HG02678 (cell line): ENCODE measurements around the gene BNC1.

Experiments used
- ATAC-seq: cut with Tn5 transposase; IDR thresholded peaks from one replicate; pipeline ENCODE4 v1.9.1; 2021; ENCODE audit warnings: mild to moderate bottlenecking, moderate library complexity; ENCODE audit not compliant: unreplicated experiment

BNC1 gene, protein sequence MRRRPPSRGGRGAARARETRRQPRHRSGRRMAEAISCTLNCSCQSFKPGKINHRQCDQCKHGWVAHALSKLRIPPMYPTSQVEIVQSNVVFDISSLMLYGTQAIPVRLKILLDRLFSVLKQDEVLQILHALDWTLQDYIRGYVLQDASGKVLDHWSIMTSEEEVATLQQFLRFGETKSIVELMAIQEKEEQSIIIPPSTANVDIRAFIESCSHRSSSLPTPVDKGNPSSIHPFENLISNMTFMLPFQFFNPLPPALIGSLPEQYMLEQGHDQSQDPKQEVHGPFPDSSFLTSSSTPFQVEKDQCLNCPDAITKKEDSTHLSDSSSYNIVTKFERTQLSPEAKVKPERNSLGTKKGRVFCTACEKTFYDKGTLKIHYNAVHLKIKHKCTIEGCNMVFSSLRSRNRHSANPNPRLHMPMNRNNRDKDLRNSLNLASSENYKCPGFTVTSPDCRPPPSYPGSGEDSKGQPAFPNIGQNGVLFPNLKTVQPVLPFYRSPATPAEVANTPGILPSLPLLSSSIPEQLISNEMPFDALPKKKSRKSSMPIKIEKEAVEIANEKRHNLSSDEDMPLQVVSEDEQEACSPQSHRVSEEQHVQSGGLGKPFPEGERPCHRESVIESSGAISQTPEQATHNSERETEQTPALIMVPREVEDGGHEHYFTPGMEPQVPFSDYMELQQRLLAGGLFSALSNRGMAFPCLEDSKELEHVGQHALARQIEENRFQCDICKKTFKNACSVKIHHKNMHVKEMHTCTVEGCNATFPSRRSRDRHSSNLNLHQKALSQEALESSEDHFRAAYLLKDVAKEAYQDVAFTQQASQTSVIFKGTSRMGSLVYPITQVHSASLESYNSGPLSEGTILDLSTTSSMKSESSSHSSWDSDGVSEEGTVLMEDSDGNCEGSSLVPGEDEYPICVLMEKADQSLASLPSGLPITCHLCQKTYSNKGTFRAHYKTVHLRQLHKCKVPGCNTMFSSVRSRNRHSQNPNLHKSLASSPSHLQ

DNA sequence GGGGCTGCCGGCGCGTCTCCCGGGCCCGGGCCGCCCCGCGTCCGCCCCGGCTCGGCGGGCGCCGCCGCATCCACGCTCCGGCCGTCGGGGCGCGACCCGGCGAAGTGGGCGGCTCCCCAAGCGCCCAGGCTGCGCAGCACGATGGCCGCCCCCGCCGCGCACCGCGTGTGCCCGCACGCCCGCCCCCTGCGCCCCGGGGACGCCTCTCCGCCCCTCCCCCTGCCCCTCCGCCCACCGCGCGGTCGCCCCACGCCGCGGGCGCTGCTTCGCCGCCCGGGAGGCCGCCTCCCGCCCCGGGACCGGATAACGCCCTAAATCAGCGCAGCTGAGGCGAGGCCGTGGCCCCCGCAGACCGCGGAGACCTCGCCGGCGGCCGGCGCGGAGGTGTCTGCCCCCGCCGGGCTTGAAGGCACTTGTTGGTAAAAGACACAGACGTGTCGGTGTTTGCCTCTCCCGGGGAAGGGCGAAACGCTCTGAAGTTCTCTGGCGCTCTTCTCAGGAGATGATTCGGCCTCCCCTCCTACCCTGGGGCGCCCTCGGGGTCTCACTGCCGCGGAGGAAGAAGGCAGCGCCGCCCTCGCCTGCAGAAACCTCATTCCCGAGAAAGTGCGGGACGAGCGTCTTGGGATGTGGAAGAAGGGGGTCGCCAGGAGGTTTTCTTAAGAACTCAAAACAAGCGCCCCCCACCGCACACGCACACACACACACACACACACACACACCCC lies at the start of gene BNC1:
BNC1 (minus strand) TSS at position 106 of the 725 bp plus-strand sequence; CDS start at position 70, 36 bp downstream.
- ATAC-seq: no peak

DNA sequence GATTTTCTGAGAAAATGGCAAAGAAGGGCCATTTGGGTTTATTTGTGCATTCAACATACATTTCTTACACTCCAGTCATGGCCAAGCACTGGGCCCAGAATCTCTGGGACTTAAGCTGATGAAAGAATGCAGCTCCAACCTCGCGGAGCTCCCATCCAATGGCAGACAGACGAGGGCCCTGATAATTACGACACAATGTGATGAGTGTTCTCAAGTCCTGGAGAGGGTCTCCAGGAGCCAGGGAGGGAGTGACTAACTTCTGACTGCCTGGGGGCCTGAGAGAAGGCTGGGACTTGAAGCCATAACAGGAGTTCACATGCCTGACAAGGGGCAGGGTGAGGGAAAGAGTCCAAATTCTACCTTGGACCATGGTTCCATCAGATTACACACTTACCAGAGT lies 42.6 kb upstream of the BNC1 start:
- ATAC-seq: no peak

DNA sequence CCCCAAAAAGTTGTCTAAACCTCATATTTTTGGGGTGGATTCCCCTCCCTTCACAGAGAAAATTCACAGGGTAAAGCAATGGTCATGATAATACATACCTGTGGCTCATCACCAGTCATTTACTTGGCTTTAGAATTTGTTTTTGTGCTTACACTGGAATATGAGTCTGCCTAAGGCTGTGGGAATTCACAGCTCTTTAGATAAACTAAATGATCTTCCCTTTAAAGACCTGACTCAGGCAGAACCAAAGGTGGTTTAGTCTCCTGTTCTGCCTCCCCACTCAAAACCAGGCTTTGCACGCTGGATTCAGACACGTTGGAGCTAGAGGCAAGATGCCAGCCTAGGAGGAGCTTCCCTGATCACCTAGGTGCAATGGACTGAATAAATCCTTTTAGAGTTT lies 40.3 kb upstream of the BNC1 start:
- ATAC-seq: no peak

DNA sequence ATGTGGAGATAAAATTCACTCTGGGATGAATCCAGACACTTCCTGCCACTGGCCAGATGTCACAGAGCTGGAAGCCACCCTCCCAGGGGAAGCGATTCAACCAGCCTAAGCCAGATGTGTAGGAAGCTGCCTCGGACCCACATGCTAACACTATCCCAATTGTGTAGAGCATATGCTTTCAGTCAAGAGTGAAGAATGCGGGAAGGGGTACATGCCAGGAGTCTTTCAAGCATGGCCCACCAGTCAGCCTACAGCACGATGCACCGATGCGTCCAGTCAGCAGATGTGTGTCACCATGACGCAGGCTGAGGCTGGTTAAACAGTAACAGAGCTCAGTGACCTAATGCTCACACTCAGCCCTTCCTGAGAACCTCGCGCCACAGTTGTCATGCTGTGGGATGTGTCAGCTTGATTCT lies 38.8 kb upstream of the BNC1 start:
- no peak for ATAC-seq

DNA sequence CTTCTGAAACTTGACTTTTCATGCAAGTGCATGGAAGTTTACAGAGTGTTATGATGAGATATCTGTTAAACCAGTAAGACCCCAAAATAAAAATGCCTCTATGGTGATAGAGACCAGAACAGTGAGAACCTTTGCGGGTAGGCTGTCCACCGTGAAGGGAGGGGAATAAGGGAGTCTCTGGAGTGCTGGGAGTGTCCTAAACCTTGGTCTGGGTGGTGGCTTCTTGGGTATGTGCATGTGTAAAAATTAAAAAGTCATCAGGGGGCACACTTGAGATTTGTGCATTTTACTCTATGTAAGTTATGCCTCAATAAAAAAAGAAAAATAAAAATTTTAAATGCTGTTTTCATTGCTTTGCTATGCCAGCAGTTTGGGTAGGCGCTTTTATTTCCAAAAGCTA lies 38.2 kb upstream of the BNC1 start:
- no peak for ATAC-seq

DNA sequence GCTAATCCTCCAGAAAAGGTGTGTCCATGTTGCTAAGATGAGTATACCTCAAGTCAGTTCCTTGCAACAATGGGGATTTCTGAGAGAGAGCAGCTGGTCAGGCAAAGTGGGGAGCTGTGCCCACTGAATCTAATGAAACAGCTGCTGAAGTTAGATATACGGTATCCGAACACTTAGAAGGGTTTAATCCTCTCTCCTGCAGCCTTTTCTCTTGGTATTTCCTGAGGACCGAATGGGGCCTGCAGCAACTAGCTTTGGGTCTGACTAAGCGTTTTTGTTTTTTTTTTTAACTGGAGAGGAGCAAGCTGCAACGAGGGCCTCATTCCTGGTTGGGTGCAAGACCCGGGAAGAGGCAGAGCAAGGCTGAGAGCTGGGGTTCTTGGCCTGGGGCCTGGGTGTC lies 37.6 kb upstream of the BNC1 start:
- ATAC-seq: no peak

DNA sequence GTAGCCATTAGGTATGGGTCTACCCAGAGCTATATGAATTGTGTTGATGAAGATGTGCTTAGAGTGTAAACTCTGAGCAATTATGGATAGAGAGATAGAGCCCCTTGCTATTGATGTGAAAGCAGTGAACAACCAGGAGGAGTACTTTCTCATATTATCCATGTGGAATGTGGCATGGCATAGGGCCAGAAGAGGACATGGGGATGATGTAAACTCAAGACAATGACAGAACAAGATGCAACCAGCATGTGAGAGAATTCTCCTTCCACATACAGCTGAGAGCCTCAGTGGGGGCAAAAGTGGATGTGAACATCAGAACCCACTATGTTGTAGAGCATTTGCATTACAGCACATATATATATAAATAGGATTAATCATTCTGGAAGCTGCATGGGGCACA lies 36.4 kb upstream of the BNC1 start:
- ATAC-seq: no peak

DNA sequence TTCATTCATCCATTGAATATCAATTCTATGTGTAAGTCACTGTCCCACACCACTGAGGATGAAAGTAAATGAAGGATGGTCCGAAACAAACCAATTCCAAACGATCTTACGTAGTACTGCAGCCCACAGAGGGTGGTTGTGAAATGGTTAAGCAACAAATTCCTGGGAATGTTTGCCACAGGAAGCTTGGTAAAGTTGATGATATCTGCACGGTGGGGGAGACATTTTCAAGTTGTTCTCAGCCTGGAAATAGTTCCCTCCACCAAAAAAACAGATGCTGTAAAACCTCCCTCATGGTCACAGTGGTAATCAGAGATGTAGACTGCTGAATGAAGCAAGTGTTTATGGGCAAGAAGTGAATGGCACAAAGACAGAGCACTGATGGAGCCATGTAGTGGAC lies 35.9 kb upstream of the BNC1 start:
- ATAC-seq: no peak

DNA sequence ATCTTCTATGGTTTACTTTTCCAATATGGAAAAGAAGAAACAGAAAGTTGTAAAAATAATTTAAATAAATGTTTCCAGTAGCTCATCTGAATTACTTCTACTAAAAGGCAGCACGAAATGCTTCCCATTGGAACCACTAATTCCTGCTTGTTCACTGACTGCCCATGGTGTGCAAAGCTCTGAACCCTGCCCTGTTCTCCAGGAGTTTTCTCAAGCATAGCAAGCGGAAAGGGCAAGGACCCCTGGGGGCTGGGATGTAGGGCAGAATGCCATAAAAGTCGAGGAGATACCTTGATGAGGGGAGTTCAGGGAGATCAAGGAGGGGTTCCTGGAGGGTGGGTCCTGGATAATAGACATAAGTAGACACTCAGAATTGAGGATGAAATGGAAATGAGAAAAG lies 35.3 kb upstream of the BNC1 start:
- no peak for ATAC-seq

DNA sequence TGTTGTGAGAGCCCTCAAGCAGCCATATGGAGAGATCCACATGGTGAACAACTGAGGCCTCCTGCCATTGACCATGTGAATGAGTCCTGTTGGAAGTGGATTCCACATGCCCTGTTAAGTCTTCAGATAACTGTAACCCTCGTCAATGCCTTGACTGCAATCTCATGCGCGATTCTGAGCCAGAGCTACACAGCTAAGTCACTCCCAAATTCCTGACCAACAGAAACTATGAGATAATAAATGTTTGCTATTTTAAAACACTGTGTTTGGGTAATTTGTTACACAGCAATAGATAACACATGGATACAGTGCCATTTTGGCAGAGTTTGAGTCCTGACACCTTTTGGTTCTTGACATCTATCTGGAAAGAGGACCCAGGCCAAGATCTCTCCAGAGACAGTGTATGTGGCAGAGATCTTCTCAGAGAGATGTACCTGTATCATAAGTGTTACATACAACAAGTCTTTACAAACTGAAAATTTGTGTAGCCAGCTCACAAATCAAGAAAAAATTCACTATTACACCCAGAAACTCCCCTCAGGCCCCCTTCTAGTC lies 34.5 kb upstream of the BNC1 start:
- no peak for ATAC-seq

DNA sequence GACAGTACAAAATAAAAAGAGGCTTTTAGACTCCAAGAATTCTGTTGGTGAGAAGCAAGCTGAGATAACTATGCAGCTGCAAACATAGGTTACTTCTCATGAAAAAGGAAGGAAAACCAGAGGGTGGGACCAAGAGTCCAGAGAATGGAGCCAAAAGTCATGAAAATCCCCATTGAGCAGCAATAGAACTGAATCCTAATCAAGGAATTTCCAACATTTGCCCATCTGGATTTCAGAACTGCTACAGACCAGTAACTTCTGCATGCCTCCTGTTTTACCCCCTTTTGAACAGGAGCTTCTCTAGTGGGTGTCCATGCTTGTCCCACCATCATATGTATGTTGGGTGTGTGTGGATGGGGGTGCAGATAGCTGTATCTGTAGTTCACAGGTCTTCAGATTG lies 33.6 kb upstream of the BNC1 start:
- no peak for ATAC-seq

DNA sequence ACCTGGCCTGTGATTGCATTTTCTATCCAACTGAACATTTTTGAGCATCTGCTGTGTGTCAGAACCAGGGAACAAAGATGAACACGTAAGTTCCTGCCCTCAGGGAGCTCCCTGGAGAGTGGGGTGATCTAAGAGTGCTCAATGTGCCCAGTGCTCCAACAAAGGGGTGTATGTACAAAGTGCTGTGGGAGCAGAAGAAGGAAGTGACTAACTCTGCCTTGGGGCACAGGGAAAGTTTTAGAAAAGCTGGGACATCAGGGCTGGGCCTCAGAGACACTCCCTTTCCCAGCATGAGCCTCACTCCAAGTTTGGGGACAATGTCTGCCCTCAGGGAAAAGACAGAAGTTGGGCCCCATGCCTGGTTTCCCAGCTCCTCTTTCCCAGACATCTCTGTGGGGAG lies 27.6 kb upstream of the BNC1 start:
- no peak for ATAC-seq

DNA sequence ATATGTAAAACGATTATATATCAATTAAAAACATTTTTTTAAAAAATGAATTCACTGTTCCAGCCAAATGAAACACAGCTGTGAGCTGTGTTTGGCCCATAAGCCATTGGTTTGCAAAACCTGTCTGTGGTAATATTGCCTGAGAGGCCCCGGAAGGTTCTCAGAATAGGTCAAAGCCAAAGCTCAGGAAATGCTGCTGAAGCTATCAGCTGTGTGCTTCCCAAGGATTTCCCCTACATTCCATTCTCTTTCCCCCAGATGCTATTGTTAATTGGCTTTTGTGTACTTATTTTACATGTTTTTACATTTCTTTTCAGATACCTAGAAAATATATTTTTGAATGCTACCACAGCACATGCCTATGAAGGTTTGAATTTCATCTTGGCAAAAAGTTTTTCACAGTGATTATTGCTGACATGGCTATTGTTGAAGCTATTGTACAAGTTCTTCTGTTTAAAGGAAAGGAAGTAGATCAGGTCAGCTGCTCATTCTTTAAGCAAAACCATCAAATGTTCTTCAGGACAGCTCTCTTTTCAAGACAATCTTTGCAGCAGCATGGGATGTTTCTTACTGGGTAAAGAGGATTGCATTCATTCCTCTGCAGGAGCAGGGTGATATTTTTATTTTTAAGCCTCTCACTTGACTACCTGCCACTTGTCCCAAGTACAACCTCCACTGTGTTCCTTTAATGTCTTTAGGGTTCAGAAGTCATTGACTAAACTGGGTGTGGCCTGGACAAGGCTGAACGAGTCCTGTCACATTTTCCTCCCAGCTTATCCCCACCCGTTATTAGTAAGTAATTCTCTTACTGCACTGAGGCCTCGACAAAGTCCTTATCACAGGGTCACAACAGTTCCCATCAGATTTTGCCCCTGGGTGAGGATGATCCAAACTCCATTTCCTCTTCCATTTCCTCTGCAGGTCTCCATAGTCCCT lies 26.3 kb upstream of the BNC1 start:
- ATAC-seq: no peak

DNA sequence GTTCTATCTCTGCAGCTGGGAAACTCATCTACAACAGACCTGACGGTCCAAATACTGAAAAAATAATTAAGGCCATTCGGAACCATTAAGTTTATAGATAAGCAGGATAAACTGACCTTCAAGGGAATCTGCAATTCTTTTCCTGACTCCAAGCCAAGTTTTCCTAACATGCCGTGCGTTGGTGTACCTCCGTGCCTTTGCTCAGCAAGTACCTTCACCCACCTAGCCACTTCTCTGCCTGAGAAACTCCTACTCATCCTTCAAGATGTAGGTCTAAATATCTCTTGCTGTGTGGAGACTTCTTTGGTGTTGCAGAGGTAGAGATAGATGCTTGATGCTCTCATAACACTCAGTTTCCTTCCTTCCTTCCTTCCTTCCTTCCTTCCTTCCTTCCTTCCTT lies 24.2 kb upstream of the BNC1 start:
- no peak for ATAC-seq

DNA sequence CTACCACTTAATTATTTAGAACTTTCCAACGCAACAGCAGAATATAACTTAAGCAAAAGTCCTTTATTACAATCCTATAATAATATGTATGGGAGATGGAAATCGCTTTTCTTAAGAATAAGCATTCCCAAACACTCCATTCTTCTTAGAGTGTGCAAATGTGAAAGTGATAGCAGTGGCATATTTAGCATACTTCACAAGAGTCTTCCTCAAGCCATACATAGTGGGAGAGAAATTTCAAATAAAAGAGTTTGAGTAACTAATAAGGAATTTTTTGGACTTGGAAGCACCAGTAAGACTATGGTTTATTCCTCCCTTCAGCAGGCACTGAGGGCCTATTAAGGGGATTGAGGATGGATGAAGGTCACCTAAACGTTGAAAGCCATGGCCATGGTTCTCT lies 22.1 kb upstream of the BNC1 start:
- ATAC-seq: no peak

DNA sequence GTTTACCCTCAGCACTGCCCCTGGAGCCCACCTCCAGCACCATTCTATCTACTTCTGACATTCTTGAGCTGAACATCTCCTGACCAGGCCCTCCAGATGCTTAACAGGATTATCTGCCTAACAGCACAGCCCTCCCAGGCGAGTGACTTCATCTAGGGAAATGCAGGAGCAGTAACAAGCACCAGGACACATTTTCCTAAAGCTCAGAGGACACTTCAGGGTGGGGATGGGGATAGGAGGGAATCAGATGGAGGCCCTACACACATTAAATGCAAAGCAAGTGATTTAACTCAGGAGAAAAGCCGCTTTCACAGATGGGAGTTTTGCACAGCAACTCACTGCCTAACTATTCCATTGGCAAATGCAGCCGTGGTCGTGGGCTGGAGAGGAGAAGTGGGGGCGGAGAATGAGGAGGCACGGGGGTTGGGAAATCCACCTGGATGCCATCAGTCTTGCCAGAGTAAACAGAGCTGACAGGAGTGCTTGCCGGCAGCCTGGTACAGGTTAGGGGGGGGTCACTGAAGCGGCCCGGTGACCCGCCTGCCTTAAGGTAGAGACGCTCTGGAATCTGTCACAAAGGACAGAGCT lies 21.3 kb upstream of the BNC1 start:
- ATAC-seq: no peak

DNA sequence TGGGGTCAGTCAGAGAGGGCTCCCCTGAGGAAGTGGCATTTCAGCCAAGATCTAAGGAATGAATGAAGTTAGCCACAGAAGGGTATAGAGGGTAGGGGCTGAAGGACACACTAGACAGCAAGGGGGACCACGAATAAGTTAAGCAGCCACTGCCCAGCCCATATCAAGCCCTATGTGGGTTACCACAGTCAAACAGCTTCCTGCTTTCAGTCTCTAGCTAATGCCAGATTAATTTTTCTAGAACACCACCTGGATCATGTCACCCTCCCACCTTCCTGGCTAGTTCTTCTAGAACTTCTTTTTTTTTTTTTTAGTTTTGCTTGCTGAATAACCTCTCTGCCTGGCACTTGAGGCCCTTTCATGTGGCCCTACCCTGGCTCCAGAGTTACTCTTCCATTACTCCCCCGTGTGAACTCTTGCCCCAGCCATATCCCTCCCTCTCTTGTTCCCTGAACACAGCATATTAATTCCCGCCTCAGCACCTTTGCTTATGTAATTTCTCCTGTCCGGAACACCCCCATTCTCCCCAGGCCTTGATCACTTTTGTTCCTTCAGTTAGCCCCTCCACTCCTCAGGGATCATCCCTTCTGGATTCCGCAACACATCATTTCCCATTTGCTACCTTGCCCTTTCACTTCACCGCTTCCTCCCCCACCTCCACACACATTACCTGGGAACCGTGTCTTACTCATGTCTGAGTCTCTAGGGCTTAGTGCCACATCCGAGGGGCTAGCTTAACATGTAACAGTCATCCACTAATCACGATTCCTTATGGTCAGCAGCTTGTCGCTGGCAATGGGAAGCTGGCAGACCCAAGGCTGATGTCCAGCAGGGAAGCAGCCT lies 20.6 kb upstream of the BNC1 start:
- ATAC-seq: no peak

DNA sequence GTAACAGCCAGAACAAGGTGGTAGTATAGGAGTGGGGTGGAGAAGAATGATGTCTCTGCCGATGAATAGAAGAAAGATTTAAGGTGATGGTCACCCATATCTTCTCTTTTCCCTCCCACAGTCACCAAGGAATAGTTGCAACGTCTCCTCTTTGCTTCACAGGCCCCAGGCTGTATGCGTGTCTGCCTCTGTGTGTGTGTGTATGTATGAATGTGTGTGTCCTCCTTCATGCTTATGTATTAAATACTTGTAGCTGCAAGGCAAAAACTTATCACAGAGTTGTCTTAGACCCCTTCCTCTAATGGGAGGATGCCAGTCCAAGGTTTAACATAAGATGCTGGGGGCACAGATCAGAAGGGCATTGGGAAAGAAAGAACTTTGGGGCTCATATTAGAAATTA lies 19.1 kb upstream of the BNC1 start:
- no peak for ATAC-seq

DNA sequence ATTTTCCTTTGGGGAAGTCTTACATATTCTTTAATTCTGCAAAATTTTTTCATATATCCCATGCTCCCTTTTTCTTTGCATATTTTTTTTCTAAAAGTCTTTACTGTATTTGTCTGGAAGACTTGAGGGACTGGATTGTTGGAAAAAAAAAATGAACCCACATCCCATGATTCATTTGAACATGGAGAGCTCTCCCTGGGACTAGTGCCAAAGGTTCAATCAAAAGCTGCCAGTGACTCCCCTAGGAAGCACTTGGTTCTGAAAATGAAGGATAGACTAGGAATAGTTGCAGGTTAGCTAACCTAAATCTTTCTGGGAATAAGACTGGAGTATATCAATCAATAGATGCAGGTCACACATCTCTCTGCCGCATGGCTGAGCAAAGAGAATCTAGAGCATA lies 16.4 kb upstream of the BNC1 start:
- no peak for ATAC-seq
